Posterior vena cava (tissue), 2 donors: ENCODE measurements around the gene TWIST2. TPM values are rescaled to one million over a fixed set of nuclear protein-coding genes. Genes with fewer than 3 reads are reported as not detected.
A peak's percentile ranks its signal among the peaks of the same experiment; 100 is the strongest.

Source experiments
- DNase-seq: peaks from one replicate; pipeline ENCODE4 v3.0.0-alpha.2; 2020; ENCODE audit warnings: low spot score
- intact Hi-C, 2 donors: fragments of 100-400 bp; cut with DNase I; formaldehyde crosslinking; loops; one replicate each; pipeline versions ENCODE4 v1.14.1 to v1.14.2; 2022 to 2023
- total RNA-seq, 2 donors: library from RNA; stranded (reverse); fragmentation: NEBNext Ultra II Directional; extraction: Animal tissue kit (Norgen Biotek cat#: 25700); gene quantifications; one replicate each; pipeline ENCODE4 v1.2.1, GENCODE V29; 2021
- donor health status: DM: yes; HTN: yes; CAD: no.
- donor health status: DM: yes; HTN: yes; CAD: no.

TWIST2 gene
- total RNA-seq, 2 donors from 2014 or later: 18.6 to 23.0 TPM

DNA sequence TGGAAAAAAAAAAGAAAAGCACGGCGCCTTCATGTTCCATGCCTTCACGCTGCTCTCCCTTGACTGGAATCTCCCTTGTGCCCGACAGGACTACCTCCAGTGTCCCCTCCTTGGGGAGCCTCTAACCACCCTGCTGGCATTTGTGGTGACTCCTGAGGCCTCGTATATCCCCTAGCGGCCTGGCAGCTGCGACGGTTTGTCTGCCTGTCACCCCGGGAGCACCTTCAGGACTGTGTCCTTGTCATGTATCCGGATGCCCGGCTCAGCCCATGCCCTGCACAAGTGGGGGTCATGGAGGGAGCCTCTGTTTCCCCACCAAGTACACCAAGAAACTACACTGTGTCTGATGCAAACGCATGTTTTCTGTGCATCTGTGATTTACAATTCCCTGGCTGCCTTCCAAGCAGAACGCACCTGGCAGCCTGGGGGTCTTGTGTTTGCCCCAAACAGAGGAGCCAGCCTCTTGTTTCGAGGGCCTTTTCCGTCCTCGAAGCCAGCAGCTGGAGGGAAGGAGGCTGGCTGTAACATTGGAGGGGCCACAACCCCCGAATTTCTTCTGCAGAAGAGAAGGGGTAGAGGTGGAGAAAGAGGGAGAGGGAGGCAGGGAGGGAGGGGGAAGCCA lies 18.9 kb downstream of the TWIST2 start:
- peak; percentile 69 for DNase-seq
- intact Hi-C loops: no loop called here

GRCh38 chr2:238868067-238868524 lies 20.2 kb downstream of the TWIST2 start:
- DNase-seq: peak; percentile 54
- intact Hi-C loops: no loop called here

DNA sequence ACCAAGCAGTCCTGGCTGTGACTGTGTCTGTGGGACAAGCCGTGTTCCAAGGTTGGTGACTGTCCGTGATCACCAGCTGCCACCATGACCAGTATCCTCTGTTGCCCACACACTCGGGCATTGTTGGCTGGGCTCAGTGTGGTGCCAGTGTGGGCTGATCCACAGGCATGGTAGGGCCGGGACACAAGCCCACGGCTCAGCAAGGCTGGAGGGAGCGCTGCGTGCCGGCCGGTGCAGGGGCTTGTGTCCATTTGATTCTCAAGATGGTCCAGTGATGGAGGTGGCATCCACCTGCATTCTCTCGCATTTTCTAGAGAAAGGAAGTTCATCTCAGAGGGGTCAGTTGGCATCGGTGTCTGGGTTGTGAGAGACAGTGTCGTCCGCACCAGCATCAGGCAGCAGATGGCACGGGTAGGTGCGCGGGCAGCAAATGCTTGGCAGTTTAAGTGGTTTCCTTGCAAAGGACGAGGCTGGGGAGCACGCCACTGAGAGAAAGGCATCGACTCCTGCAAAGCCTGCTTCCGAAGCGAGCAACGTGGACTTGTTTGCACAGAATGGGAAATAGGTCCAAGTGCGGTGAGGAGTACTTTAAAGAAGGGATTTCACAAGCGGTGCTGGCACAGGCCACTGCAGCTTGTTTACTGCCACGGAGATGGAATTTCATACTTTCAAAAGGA lies 20.9 kb downstream of the TWIST2 start:
- DNase-seq: peak; percentile 90
- intact Hi-C loops: no loop called here

DNA sequence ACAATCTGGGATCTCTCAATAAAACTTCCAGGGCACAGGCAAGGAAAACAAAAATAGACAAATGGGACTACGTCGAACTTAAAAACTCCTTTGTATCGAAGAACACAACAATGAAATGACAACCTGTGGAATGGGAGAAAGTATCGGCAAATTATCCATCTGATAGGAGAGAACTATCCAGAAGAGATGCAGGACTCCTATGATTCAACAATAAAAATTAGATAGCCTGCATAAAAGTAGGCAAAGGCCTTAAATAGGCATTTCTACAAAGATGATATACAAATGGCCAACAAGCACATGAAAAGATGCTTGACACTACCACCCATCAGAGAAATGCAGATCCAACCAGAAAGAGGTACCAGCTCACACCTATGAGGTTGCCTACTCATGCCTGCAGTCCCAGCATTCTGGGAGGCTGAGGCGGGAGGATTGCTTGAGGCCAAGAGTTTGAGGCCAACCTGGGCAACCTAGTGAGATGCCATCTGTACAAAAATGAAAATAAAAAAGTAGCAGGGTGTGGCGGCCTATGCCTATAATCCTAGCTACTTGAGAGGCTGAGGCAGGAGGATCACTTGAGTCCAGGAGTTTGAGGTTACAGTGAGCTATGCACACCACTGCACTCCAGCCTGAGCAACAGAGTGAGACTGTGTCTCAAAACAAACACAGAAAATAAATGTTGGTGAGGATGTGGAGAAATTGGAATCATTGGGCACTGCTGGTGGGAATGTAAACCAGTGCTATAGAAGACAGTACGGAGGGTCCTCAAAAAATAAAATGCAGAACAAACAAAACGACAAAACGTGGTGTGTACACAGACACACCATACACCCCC lies 21.6 kb downstream of the TWIST2 start:
- intact Hi-C loops: no loop called here
- DNase-seq: peak; percentile 56

- no peak for DNase-seq
- intact Hi-C loops: no loop called here
Observed at GRCh38 chr2:238870261-238870660, 22.4 kb downstream of the TWIST2 start.

DNA sequence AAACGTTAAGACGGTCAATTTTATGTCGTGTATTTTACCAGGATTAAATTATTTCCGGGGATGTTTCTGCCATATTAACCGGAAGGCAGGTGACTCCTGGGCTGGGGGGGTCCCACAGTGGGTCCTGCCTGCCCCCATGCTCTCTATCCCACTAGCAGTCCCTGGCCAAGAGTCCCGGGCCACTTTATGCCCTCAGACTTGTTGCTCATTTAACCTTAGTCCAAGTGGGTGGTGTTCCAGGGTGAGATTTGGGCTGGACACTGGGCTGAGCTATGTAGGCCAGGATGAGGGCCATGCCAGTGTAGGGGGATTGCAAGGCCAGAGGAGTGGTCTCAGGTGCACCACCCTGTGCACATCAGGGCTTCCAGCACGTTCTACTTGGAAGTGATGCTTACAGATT lies 24.1 kb downstream of the TWIST2 start:
- DNase-seq: peak; percentile 43
- intact Hi-C loops: no loop called here

DNA sequence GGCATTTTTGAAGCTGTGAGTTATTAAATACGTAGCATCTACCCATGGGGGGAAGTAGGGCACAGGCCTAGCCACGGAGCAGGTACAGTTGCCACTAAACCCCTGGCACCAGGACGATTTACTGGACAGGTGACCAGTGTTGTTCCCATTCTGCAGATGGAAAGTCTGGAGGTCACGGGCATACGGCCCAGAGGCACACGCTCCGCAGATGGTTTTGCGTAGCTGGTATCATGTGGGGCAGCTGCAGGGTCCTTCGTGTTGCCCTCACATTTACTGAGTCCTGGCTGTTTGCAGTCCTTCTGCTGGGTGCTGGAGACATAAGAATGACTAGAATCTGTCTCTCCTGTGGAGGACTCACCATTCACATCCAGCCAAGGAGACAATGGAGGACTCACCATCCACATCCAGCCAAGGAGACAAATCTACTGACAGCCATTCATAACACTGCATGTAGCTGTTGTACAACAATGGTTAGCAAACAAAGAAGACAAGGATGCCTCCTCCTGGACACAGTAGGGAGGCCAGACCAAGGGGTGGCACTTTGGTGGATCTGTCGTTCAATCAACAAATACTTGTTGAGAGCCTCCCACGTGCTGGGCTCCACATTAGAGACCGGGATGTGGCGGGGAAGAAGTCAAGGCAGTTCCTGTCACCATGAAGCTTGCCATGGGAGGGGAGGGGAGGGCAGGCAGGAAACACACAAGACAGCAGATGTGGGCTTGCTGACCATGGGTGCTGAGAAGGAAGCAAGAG lies 24.9 kb downstream of the TWIST2 start:
- DNase-seq: peak; percentile 40
- intact Hi-C loops: no loop called here

GRCh38 chr2:238873381-238873801 lies 25.5 kb downstream of the TWIST2 start:
- peak; percentile 76 for DNase-seq
- intact Hi-C loops: no loop called here

- intact Hi-C loops: loop anchor here in 1 of 2 donors (2.0 kb wide), 1 partner anchor 19 kb away; no protein-coding TSS in a partner anchor
- DNase-seq: peak; percentile 41
Observed at GRCh38 chr2:238873841-238874240, 26.0 kb downstream of the TWIST2 start.

- intact Hi-C loops: loop anchor here in 1 of 2 donors (2.0 kb wide), 1 partner anchor 20 kb away; no protein-coding TSS in a partner anchor
- DNase-seq: peak; percentile 66
Observed at GRCh38 chr2:238874330-238875050, 26.6 kb downstream of the TWIST2 start.

- intact Hi-C loops: loop anchor here in 1 of 2 donors (2.0 kb wide), 1 partner anchor 20 kb away; no protein-coding TSS in a partner anchor
Observed at GRCh38 chr2:238875101-238875470, 27.2 kb downstream of the TWIST2 start.

DNA sequence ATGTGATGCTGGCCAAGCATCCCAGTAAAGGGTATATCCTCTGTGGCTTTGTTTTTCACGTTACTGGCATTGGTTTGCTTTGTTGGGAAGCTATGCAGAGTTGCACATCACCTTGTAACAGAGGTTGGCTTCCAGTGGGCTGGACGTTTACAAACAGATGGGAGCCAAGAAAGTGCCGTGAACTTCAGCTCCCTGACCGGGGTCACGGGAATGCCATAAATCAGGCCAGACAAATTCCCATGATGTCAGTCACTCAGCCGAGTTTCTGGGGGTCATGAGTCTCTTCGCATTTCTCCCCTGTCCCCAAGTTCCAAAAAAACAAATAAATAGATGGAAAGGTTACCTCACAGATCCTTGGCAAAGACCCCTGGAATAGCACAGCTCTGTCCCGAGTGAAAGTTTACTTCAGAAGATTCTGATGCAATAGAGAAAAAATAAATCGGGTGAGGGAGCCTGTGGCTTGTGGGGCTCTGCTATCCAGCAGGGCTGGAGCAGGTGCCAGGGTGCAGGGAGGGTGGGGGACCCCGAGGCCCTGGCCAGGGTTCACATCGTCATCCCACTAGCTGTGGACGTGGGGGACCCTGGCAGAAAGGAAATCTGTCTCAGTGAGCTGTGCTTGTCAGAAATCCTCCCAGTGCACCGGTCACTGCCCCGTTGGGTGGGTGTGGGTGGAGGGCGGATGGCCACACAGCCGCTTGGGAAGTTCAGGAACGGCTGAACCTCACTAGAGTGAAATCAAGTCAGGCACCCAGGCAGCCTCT lies 27.8 kb downstream of the TWIST2 start:
- intact Hi-C loops: loop anchor here in 1 of 2 donors (2.0 kb wide), 1 partner anchor 21 kb away; no protein-coding TSS in a partner anchor
- DNase-seq: peak; percentile 81

More at GRCh38 chr2:238875101-238875470, 27.2 kb downstream of the TWIST2 start:
- DNase-seq: peak; percentile 86

- peak; percentile 41 for DNase-seq
- intact Hi-C loops: no loop called here
Observed at GRCh38 chr2:238876232-238876630, 28.3 kb downstream of the TWIST2 start.

DNA sequence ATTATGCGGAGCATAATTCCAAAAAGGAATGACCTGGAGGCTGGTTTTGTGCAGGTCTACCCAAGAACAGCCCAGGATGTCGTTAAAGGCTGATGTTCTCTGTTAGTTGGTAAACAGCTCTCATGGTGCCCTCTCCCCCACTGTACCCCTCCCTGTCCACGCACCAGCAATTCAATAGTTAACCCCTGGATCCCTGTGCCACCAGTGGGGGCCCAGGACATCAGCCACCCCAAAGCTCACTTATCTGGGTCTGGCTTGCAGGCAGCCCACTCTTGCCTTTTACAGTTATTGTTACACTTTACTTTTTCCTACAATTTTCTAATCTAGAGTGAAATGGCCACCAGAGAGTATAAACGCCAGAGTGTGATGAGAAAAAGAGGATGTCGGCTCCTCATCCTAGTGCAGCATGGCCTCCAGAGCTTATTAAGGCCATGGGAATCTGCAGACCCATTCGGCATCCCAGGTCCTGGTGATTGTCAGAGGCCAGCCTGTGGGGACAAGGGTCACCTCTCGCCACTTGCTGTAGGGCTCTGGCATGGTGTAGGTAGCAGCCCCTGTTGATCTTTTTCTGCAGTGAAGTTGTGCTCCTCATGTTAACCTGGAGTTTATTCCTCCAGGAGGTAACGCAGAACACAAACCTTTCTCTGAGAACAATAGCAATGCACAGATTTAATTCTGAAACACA lies 30.3 kb downstream of the TWIST2 start:
- intact Hi-C loops: no loop called here

GRCh38 chr2:238879043-238879442 lies 31.2 kb downstream of the TWIST2 start:
- DNase-seq: peak; percentile 37
- intact Hi-C loops: no loop called here

More for the DNA sequence above, 30.3 kb downstream of the TWIST2 start:
- DNase-seq: peak; percentile 37

DNA sequence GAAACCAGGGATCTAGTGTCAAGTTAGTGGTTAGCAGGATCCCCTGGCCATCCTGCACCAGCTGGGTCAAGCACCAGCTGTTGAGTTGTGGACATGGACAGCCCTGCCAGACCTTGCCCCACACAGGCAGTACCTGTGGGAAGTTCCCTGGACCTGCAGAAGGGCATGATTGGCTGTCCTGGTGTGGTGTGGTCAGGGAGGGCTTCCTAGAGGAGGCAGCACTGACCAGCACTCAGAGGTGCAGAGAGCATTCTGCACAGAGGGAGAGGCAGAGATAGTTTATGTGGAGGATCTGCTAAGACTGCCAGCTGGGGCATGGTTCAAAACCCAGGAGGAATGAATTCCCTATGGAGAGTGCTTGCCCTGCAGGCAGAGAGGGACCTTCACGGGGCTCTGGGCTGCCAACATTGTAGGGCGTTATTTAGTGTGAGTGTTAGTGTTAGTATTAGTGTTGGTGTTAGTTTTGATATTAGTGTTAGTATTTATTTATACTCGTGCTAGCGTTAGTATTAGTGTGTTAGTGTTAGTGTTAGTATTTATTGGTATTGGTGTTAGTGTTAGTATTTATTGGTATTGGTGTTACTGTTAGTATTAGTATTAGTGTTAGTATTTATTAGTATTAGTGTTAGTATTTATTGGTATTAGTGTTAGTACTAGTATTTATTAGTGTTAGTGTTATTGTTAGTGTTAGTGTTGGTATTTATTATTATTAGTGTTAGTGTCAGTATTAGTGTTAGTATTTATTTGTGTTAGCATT lies 31.9 kb downstream of the TWIST2 start:
- DNase-seq: peak; percentile 57
- intact Hi-C loops: no loop called here
